Limb (tissue), 2 donors: ENCODE measurements around the gene SLC25A17.
"Not testable (repeated sequence)": the region's sequence is repeated elsewhere in the genome, so short reads cannot be mapped to it uniquely, and the experiment has no call there.

ENCODE experiments used
- DNase-seq, 2 donors: peaks; one replicate each; pipeline ENCODE4 v3.0.0-alpha.2; 2016; ENCODE audit errors: extremely low spot score in 2 of 2

SLC25A17 gene

GRCh38 chr22:40818747-40819598 lies at the start of gene SLC25A17:
TSS of gene SLC25A17 (minus strand) at chr22:40819346. CDS start at chr22:40819248, 98 bp downstream.
- peak; percentile 86 to 96 for DNase-seq

- not testable (repeated sequence) for DNase-seq
These were observed 49.2 kb upstream of the SLC25A17 start for GRCh38 chr22:40868379-40868778.

- no peak for DNase-seq
These were observed 48.0 kb upstream of the SLC25A17 start for GRCh38 chr22:40867109-40867508.

GRCh38 chr22:40862537-40862936 lies 43.4 kb upstream of the SLC25A17 start:
- DNase-seq: no peak

GRCh38 chr22:40862013-40862412 lies 42.9 kb upstream of the SLC25A17 start, which contains the start of gene DNAJB7:
TSS of gene DNAJB7 (minus strand) at chr22:40862113. CDS start at chr22:40861994, 119 bp downstream.
- DNase-seq: no peak

- no peak for DNase-seq
These were observed 38.2 kb upstream of the SLC25A17 start for GRCh38 chr22:40857309-40857855.

GRCh38 chr22:40856513-40857308 lies 37.6 kb upstream of the SLC25A17 start, which contains the start of the genes ST13 and XPNPEP3:
TSS of gene ST13 (minus strand) at chr22:40856639. CDS start at chr22:40856540, 99 bp downstream.
TSS of gene XPNPEP3 (plus strand) at chr22:40857148. CDS start at chr22:40857182, 34 bp downstream.
- peak; percentile 97 to 98 for DNase-seq

- DNase-seq: peak; percentile 5 to 69
These were observed 36.9 kb upstream of the SLC25A17 start for GRCh38 chr22:40855979-40856512.

GRCh38 chr22:40855071-40855978 lies 36.2 kb upstream of the SLC25A17 start:
- no peak for DNase-seq

GRCh38 chr22:40853961-40854360 lies 34.8 kb upstream of the SLC25A17 start:
- DNase-seq: no peak

- DNase-seq: no peak
These were observed 34.2 kb upstream of the SLC25A17 start for GRCh38 chr22:40853333-40853732.

- not testable (repeated sequence) for DNase-seq
These were observed 26.7 kb upstream of the SLC25A17 start for GRCh38 chr22:40845816-40846215.

GRCh38 chr22:40844951-40845350 lies 25.8 kb upstream of the SLC25A17 start:
- no peak for DNase-seq

GRCh38 chr22:40838486-40838885 lies 19.3 kb upstream of the SLC25A17 start:
- DNase-seq: no peak

- DNase-seq: no peak
These were observed 15.5 kb upstream of the SLC25A17 start for GRCh38 chr22:40834619-40835018.

- DNase-seq: no peak
These were observed 10.0 kb upstream of the SLC25A17 start for GRCh38 chr22:40829131-40829530.

GRCh38 chr22:40826984-40827741 lies 8.0 kb upstream of the SLC25A17 start:
- DNase-seq: no peak

- not testable (repeated sequence) for DNase-seq
These were observed 7.1 kb upstream of the SLC25A17 start for GRCh38 chr22:40826292-40826691.

GRCh38 chr22:40823426-40823825 lies 4.3 kb upstream of the SLC25A17 start:
- no peak for DNase-seq
